Measurements from ENCODE around the gene GDPD2.

DNA sequence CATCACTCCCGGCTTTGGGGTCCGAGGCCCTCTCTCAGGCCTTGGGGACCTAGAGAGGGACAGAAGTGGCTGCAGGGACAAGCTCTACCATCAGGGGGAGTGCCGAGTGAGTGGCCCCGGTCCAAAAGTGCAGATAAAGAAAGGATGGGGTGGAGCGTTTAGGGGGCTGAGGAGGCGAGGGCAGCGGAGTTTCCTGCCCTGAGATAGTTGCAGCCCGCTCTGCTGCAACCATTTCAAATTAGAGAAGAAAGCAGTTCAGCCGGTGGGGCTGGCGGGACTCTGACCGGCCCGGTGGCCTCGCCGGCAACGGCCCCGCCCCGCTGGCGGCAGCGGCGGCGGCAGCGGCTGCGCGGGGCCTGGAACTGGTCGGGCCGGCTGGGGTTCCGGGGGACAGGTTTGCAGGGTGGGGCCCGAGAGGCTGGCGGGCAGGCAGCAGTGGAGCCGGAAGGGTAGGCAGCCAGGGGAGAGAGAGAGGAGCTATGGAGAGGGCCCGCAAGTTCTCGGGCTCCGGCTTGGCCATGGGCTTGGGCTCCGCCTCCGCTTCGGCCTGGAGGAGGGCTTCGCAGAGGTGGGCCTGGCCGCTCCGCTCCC is 29.1 kb downstream of the GDPD2 start:
- TF ChIP-seq EZH2 (IDR thresholded peaks at IDR 0.05; ENCODE audit: insufficient read depth, poor library complexity, severe bottlenecking) (no peak), EZH2phosphoT487 (IDR thresholded peaks at IDR 0.05; ENCODE audit: insufficient read depth, low read depth) (no peak)
